ENCODE measurements around the gene ANKRD55. TPM values are rescaled to one million over a fixed set of nuclear protein-coding genes. Genes with fewer than 3 reads are reported as not detected.

Gene ANKRD55
- total and polyA plus RNA-seq, 8 donors: 0.06 TPM; not detected in 7

GRCh38 chr5:56169949-56170348 is 63.2 kb downstream of the ANKRD55 start:
- TF ChIP-seq CTCF (IDR thresholded peaks at IDR 0.05): no peak
- Histone ChIP-seq H3K9me3 (no peaks in the 10 kb centered on the region), H3K4me1 (peaks cover 0 to 4% (median 0%) of the 10 kb centered on the region in 3 donors), H3K36me3 (no peaks in the 10 kb centered on the region), H3K27me3 (no peaks in the 10 kb centered on the region), H3K4me3 (no peak overlapping the region), H3K27ac (no peak overlapping the region)
- intact Hi-C loops (cut with DNase I): no loop called here
- no peak for ATAC-seq
- no peak for DNase-seq
- no peak for FAIRE-seq

GRCh38 chr5:56169281-56169680 is 63.8 kb downstream of the ANKRD55 start:
- WGBS, 2 donors: 70 to 77% methylated on average over 2 of the region's 2 CpGs
- no peak for FAIRE-seq
- intact Hi-C loops (cut with DNase I): no loop called here

GRCh38 chr5:56168066-56168478 is 65.1 kb downstream of the ANKRD55 start:
- intact Hi-C loops (cut with DNase I): no loop called here
- no peaks in the 10 kb centered on the region for H3K9me3 ChIP-seq
- no peak for TF ChIP-seq CTCF (IDR thresholded peaks at IDR 0.05)
- no peak overlapping the region for H3K27ac ChIP-seq
- H3K4me1 ChIP-seq: peaks cover 0 to 4% (median 0%) of the 10 kb centered on the region in 3 donors
- no peaks in the 10 kb centered on the region for H3K27me3 ChIP-seq
- WGBS, 2 donors: 92 to 93% methylated on average over 8 of the region's 8 CpGs
- DNase-seq: no peak
- H3K36me3 ChIP-seq: no peaks in the 10 kb centered on the region
- ATAC-seq: peak in 1 of 4 donors; percentile 29
- FAIRE-seq: no peak
- no peak overlapping the region for H3K4me3 ChIP-seq

More at GRCh38 chr5:56169281-56169680, 63.8 kb downstream of the ANKRD55 start:
- Histone ChIP-seq H3K9me3 (no peaks in the 10 kb centered on the region), H3K4me3 (no peak overlapping the region), H3K27me3 (no peaks in the 10 kb centered on the region), H3K36me3 (no peaks in the 10 kb centered on the region), H3K4me1 (peaks cover 0 to 4% (median 0%) of the 10 kb centered on the region in 3 donors), H3K27ac (no peak overlapping the region)
- ATAC-seq (no peak), DNase-seq (no peak)
- no peak for TF ChIP-seq CTCF (IDR thresholded peaks at IDR 0.05)

GRCh38 chr5:56167519-56167918 is 65.6 kb downstream of the ANKRD55 start:
- intact Hi-C loops (cut with DNase I): no loop called here
- no peaks in the 10 kb centered on the region for H3K36me3 ChIP-seq
- no peak overlapping the region for H3K4me3 ChIP-seq
- no peaks in the 10 kb centered on the region for H3K9me3 ChIP-seq
- H3K4me1 ChIP-seq: peaks cover 0 to 4% (median 0%) of the 10 kb centered on the region in 3 donors
- no peaks in the 10 kb centered on the region for H3K27me3 ChIP-seq
- H3K27ac ChIP-seq: no peak overlapping the region
- DNase-seq (no peak), FAIRE-seq (no peak), ATAC-seq (no peak)
- 67 to 73% methylated on average over 2 of the region's 2 CpGs for WGBS, 2 donors
- no peak for TF ChIP-seq CTCF (IDR thresholded peaks at IDR 0.05)

- DNase-seq (no peak), ATAC-seq (no peak), FAIRE-seq (no peak)
- TF ChIP-seq CTCF (IDR thresholded peaks at IDR 0.05): no peak
- no peaks in the 10 kb centered on the region for H3K27me3 ChIP-seq
- peaks cover 0 to 4% (median 0%) of the 10 kb centered on the region in 3 donors for H3K4me1 ChIP-seq
- H3K4me3 ChIP-seq: no peak overlapping the region
- WGBS, 2 donors: 81 to 90% methylated on average over 6 of the region's 6 CpGs
- no peak overlapping the region for H3K27ac ChIP-seq
- H3K9me3 ChIP-seq: no peaks in the 10 kb centered on the region
- no peaks in the 10 kb centered on the region for H3K36me3 ChIP-seq
- intact Hi-C loops (cut with DNase I): no loop called here
These were observed 66.3 kb downstream of the ANKRD55 start for GRCh38 chr5:56166671-56167385.
